ENCODE results near the gene MCRS1.

The MCRS1 gene

DNA sequence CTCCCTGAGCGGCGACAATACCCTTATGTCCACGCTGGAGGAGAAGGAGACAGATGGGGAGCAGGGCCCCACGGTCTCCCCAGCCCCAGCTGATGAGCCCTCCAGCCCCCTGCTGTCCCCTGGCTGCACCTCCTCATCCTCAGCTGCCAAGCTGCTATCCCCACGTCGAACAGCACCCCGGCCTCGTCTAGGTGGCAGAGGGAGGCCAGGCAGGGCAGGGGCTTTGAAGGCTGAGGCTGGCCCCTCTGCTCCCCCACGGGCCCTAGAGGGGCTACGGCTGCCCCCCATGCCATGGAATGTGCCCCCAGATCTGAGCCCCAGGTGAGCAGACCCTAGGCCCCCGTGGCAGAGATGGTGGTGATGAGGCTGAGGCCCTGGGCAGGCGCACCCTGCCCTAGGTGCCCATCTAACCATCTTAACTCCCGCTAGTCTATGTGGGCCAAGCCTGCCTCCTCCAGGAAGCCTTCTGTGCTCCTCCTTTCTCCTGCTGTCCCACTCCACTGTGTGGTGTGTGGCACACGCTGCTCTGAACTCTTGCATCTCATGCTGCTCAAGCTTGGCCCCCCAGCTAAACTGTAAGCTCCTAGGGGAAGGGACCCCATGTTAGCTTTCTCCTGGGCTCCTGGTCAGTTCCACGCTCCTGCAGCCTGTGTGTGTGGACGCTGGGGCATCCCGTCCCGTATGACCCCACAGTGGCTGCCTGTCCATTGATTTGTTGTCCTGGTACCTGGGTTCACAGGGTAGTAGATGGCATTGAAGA lies 12.1 kb downstream of the MCRS1 start:
- no peak for DNase-seq

DNA sequence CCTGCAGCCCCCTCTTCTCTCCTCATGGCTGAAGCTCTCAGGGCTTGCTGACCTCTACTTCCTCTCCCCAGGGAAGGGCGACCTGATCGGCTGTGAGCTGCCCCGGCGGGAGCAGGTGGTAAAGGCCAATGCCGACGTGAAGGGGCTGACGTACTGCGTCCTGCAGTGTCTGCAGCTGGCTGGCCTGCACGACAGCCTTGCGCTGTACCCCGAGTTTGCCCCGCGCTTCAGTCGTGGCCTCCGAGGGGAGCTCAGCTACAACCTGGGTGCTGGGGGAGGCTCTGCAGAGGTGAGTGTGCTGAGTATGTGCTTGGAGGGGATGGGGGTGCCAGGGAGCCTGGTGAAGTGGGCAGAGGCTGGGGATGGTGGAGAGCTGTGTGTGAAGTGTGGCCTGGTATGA lies 13.7 kb downstream of the MCRS1 start:
- no peak for DNase-seq

DNA sequence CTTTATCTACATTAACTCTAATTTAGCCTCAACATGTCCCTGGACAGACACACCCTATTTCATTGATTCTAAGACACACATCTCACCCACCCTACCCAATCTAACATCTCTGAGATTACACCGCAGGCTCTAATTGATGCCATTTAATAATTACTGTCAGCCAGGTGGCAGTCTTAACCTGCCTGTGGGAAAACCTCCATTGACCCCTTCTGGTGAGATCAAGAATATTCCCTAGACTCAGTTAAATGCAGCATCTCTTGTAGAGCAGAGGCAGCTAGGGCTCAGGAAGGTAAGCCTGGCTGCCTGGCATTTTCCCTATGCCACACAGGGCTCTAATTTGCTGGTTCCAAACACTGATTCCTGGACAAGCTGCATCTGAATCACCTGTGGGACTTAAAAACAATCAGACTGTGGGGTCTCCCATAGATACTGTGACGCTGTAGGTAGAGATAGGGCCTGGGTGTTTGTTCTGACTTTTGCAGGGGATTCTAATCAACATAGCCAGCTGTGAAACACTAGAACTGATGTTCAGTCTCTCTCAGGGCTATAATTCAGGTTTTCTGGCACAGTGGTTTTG lies 14.3 kb downstream of the MCRS1 start:
- no peak for DNase-seq

DNA sequence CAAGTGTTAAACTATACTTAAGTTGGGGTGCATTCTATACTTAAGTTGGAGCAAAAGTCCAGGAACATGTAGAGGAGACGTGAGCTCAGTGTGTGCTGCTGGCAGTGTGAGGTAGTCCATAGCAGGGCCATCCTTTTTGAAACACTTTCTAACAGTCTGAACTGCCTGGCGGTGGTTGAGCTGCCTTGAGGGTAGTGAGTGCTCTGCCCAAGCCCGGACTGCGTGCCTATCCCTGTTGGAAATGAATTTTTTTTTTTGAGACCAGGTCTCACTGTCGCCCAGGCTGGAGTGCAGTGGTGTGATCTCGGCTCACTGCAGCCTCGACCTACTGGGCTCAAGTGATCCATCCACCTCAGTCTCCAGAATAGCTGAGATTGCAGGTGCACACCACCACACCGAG lies 15.0 kb downstream of the MCRS1 start:
- DNase-seq = no peak

DNA sequence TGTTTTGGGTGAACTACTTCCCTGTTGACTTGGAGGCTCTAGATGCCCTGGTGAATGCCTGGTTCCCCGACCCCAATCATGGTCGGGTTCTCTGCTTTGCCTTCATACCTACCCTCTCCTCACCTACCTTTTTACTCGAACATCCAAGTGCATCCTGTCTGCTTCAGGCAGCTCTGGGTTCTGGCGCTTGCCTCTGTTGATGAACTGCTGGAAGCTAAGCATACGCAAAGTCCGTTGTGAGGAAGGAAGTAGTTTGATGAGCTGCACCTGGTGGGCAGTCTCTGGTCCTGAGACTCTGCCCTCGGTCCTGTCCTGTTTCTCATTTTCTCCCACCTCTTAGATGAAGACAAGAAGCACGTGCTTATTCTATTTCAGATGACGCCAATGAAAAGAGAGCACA lies 15.5 kb downstream of the MCRS1 start:
- DNase-seq = no peak

DNA sequence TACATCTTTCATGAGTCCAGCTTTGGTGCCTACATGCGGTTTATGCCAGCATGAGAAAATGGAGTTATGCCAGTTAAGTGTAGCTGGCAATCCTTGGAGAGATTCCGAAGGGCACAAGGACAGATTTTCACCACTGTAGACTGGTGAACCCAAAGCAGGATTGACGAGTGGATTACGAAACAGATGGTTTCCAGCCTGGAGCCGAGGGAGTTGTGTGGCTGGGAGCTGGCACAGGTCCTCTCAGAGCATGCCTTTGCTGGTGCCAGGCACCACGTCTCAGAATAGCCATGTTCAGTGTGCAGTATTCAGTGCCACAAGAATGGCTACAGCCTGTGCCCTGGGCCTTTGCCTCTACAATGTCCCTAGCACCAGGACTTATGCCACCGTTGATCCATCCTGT lies 15.9 kb downstream of the MCRS1 start:
- DNase-seq = no peak

DNA sequence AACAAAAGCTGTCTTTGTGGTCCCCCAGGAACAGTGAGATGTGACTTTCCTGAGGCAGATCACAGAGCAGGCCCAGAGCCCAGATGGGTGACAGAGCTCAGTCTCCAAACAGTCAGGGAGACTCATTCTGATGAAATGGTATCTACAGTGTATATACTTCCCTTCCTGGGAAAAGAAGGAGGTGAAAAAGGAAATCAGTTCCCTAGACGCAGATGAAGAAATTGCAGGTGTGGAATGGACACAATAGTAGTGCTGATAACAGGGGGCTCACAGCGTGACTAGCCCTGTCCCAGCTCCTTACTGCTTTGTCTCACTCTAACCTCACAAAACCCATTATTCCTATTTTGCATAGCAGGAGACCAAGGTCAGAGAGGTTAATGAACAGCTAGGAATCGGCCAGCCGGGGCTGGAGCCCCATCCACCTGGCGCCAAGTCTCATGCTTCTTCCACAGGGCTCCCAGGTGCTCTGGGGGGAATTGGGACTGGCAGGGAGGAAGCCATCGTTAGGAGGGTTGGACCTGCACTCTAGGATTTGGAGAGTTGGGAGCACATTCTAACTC lies 17.2 kb downstream of the MCRS1 start:
- no peak for DNase-seq

DNA sequence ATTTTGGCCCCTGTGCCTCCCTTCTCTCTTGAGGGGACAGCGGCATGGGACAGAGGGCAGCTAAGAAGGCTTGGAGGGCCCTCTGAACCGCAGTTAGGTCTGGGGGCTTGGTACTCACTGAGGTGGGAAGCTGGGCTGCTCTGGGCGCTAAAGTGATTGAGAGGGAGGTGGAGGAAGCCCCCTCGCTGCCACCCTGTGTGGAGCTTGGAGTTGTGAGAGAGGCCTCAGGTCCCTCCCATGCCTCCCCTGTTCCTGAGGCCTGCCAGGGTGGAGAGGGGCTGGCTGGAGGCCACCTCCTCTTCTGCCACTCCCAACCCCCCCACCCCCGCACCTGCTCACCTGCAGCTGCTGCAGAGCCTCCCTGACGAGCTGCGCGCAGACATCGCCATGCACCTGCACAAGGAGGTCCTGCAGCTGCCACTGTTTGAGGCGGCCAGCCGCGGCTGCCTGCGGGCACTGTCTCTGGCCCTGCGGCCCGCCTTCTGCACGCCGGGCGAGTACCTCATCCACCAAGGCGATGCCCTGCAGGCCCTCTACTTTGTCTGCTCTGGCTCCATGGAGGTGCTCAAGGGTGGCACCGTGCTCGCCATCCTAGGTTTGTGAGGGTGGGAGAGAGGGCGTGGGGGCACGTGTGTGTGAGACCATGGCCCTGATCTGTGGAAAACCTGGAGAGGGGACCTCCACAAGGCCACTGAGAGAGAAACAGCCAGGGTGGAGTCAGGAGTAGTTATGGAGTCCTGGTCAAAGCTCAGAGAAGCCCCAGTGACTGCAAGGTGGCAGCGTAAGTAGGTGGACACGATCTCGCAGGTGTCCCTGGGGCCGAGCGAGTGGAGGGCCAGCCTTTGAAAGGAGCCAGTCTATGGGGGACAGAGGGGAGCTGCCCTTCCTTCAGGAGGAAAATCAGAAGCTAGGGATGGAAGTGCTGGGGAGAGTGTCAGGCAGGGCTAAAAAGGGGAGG lies 17.9 kb downstream of the MCRS1 start:
- DNase-seq = no peak

DNA sequence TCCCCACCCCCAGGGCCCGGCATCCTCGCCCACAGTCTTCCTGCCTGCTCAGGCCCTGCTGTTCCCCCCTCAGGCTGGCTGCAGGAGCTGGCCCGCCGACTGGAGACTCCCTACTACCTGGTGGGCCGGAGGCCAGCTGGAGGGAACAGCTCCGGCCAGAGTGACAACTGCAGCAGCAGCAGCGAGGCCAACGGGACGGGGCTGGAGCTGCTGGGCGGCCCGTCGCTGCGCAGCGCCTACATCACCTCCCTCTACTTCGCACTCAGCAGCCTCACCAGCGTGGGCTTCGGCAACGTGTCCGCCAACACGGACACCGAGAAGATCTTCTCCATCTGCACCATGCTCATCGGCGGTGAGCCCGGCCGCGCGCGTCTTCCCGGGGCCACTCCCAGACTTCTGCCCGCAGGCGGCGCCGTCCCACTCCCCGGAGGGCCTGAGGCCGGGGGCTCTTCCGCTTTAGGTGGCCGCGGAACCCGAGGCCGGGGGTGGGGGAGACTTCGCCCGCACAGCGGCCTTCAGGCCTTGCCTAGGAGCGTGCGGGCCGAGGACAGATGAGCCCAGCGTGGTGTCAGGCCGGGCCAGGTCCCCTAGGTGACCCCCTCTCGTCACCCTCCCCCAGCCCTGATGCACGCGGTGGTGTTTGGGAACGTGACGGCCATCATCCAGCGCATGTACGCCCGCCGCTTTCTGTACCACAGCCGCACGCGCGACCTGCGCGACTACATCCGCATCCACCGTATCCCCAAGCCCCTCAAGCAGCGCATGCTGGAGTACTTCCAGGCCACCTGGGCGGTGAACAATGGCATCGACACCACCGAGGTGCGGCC lies 18.9 kb downstream of the MCRS1 start:
- no peak for DNase-seq

DNA sequence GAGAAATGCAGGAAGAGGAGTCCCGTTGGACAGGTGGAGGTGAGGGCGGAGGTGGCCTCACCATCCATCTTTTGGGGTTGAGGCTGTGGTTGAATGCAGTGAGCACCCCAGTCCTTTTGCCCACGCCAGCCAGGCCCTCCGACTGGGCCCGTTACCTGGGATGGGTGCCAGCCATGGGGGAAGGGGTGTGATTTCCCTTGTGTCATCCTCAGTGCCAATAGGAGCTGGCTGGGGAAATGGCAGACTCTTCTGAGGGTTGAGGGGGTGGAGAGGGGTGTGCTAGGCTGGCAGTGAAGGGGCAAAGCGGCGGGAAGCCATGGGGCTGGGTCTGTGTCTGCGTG lies 19.5 kb downstream of the MCRS1 start:
- no peak for DNase-seq

DNA sequence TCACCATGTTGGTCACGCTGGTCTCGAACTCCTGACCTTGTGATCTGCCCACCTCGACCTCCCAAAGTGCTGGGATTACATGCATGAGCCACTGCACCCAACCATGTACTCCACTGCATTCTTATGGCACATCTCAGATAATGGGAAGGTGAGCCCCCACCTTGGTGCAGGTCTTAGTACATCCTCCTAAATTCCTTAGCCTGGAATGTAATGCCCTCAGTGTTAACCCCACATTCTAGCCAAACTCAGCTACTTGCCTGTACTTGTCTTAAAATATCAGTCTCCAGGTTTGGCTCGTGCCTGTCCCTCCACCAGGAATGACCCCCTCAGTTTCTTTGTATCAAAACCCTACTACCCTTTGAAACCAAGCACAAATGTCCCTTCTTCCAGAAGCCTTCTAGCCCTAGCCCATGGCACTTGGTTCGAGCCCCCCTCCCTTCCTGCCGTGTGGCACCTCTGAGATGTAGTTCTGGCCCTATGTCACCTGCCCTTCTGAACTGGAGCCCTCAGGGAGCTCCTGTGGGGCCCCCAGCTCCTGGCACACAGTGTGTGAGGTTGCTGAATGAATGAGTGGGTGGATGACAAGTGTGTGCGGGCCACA lies 20.8 kb downstream of the MCRS1 start:
- no peak for DNase-seq

DNA sequence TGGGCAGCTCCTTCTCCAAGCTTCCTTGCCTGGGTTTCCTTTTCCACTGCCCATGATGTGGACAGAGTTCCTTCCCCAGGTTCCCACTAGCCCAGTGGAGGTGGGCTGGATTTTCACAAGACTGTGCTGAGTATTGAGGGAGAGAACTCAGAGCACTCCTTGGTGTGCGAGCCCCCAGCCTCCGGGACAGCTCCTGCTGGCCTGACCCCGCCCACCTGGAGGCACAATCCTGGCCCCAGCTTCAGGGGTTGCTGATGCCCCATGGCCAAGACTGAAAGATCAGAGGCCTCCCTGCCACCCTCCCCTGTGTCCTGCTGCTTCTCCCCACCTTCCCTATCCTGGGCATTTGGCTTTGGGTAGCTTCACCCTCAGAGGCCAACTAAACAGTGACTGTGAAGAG lies 21.5 kb downstream of the MCRS1 start:
- DNase-seq = no peak

DNA sequence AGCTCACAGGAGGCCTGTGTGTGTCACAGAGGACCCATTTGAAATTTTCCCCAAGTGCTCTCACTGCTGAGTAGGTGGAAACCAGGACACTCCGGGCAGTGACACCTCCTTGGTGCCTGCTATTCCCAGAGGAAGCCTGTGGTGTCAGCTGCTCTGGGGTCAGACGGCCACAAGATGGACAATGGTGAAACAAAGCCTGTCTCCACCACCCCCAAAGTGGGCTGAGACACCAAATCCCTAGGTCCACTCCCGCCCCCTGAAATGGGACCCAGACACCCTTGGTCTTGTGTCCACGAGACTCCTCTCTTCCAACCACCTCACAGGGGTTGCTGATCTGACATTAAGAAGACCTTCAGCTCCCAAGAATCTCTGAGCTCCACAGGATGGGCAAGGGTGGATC lies 22.1 kb downstream of the MCRS1 start:
- no peak for DNase-seq

DNA sequence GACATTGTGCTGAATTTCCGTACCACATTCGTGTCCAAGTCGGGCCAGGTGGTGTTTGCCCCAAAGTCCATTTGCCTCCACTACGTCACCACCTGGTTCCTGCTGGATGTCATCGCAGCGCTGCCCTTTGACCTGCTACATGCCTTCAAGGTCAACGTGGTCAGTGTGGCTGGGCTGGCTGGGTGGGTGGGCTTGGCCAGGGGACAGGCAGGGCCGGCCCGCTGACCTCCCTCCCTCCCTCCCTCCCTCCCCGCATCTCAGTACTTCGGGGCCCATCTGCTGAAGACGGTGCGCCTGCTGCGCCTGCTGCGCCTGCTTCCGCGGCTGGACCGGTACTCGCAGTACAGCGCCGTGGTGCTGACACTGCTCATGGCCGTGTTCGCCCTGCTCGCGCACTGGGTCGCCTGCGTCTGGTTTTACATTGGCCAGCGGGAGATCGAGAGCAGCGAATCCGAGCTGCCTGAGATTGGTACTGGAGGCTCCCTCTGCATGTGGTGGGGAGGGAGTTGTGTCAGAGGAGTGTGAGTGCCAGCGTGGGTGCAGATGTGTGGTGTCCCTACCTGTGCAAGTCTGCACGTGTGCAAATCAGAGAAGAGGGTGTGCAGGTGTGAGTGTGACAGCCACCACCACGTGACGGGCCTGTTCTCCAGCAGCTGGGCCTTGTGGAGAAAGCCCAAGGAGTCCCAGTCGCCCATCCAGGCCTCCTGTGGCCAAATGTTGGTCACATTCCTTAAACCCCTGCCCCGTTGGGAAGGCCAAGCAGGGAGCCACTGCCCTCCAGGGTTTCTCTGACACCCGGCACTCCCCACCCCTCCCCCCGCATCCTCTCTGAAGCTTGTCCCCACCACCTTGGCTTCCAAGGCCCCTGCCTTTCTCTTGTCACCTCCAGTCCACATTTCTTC lies 23.8 kb downstream of the MCRS1 start:
- no peak for DNase-seq

DNA sequence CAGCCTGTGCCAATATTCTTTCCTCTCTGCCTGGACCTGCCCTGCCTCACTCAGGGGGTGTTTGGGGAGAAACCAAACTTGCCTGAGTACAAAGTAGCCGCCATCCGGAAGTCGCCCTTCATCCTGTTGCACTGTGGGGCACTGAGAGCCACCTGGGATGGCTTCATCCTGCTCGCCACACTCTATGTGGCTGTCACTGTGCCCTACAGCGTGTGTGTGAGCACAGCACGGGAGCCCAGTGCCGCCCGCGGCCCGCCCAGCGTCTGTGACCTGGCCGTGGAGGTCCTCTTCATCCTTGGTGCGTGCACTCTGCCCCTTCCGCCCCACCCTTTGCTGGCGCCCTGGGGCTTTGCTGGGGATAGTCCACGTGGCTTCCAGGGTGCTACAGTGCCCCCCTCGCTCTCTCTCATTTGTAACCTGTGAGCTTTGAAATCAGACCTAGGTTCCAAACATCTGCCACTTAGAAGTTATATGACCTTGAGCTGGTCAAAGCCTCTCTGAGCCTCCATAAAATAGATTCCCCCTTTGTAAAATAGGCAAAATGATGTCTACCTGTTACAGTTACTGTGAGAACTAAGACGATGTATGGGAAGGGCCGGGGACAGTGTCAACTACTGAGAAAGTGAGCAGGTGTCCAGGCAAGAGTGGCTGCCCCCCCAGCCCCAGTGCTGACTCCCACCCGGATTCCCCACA lies 24.6 kb downstream of the MCRS1 start:
- DNase-seq = no peak

DNA sequence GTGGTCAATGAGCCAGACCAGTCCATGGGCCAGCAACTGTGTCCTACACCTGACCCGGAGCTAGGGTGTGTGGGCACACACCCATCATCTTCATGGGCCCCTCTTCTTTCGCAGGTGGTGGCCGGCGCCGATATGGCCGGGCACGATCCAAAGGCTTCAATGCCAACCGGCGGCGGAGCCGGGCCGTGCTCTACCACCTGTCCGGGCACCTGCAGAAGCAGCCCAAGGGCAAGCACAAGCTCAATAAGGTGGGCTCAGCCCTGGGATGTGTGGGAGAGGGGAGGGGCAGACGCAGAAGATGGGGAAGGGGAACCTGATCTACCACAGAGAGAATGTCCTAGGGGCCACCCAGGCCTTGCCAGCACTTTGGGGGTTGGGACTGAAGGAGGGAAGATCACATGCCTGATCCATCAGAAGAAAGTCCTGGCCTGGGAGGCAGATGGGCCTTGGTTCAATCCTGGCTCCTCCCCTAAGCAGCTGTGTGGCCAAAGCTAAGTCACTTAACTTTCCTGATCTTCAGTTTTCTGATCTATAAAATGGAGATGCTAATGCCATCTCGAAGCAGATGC lies 25.3 kb downstream of the MCRS1 start:
- DNase-seq = no peak

DNA sequence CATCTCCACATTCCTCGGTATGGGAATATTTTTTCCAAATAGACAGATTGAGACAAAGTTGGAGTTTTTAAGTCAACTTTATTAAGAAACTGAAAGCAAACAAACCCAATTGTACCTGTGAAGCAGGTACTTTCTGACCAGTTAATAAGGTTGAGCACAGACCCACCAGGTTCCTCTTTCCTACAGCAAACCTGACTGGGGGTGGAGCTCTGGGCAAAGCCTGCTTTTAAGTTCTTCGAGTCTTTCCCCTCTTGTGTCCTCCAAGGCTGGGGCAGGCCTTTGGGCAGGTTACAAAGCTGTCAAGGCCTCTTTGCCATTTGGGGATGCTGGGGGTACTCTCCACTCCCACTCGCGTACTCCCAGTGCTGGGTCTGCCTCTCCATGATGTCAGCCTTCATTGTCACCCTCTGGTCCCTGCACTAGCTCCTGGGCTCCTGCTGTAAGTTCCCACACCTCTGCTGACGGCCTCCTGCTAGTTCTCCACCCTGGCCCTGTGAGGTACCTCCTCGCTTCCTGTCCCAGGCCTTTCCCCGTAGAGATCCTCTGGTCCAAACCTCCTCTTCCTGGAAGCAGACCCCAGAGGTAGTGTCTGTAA lies 25.9 kb downstream of the MCRS1 start:
- no peak for DNase-seq

DNA sequence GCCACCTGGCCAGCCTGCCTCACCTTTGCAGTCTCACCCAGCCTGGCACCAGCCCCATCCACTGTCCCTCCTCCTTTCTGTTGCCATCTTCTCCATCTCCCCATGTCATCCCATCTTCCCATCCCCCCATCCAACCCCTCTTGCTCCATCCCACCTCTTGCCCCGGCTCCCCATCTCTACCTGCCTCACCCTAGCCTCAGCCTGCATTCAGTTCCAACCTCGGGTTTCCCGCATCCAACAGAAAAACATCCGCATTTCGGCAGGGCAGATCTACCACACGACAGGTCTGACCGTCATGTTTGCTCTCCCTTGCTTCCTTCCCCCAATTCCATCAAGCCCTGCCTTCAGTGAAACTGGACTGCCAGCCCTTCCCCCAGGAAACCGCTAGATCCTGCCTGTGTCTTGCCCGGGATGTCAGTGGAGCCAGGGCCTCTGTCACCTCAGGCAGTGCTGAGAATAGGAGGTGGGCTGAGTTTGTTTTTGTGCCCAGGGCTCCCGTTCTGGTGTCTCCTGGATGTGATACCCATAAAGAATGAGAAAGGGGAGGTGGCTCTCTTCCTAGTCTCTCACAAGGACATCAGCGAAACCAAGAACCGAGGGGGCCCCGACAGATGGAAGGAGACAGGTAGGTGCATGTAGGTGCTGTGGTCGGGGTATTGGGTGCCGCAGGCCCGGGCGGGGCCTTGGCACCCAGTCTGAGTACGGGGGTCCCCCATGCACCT lies 26.6 kb downstream of the MCRS1 start:
- no peak for DNase-seq
